Neural progenitor cell (in vitro differentiated cells): ENCODE measurements around the gene PLCB3. TPM values are rescaled to one million over a fixed set of nuclear protein-coding genes. Genes with fewer than 3 reads are reported as not detected.

Source experiments
- DNase-seq: peaks from one replicate; pipeline ENCODE4 v3.0.0-alpha.2; 2016; ENCODE audit warnings: low spot score
- H2AFZ ChIP-seq: fragments of 200-600 bp; sonication (generic); replicated peaks from 2 replicates; pipeline ENCODE4 v1.6.1; 2016; ENCODE audit warnings: antibody characterized with exemption
- H3F3A ChIP-seq: fragments of 200-600 bp; sonication (generic); 2 replicates; pipeline ENCODE4 v1.6.1; 2016; ENCODE audit warnings: antibody characterized with exemption, low read depth
- H3K27ac ChIP-seq: fragments of 200-600 bp; sonication (generic); 2 replicates; pipeline ENCODE4 v1.5.1; 2016; ENCODE audit warnings: mild to moderate bottlenecking
- H3K27me3 ChIP-seq: fragments of 200-600 bp; sonication (generic); 2 replicates; pipeline ENCODE4 v1.6.1; 2016; ENCODE audit warnings: mild to moderate bottlenecking, moderate library complexity
- H3K36me3 ChIP-seq: fragments of 200-600 bp; sonication (generic); 2 replicates; pipeline ENCODE4 v1.5.1; 2016
- H3K4me1 ChIP-seq: fragments of 200-600 bp; sonication (generic); 2 replicates; pipeline ENCODE4 v1.6.1; 2016; ENCODE audit warnings: mixed run types
- H3K4me2 ChIP-seq: fragments of 200-600 bp; sonication (generic); 2 replicates; pipeline ENCODE4 v1.6.1; 2016
- H3K4me3 ChIP-seq: fragments of 200-600 bp; sonication (generic); 2 replicates; pipeline ENCODE4 v1.5.1; 2016
- H3K79me2 ChIP-seq: fragments of 200-600 bp; sonication (generic); 2 replicates; pipeline ENCODE4 v1.6.1; 2016; ENCODE audit warnings: low read depth
- H3K9ac ChIP-seq: fragments of 200-600 bp; sonication (generic); 2 replicates; pipeline ENCODE4 v1.6.1; 2016
- H3K9me3 ChIP-seq: fragments of 200-600 bp; sonication (generic); 2 replicates; pipeline ENCODE4 v1.5.1; 2016; ENCODE audit warnings: low read depth
- H4K20me1 ChIP-seq: fragments of 200-600 bp; sonication (generic); 2 replicates; pipeline ENCODE4 v1.6.1; 2016; ENCODE audit warnings: low read depth
- H3K27ac Mint-ChIP-seq: 3 replicates; pipeline ENCODE4 v1.8.0; 2021; ENCODE audit warnings: mixed read lengths
- H3K27me3 Mint-ChIP-seq: 2 replicates; pipeline ENCODE4 v1.8.0; 2022; ENCODE audit warnings: low read depth, mild to moderate bottlenecking, inconsistent platforms, moderate library complexity, mixed read lengths; ENCODE audit not compliant: insufficient read depth
- H3K36me3 Mint-ChIP-seq: 3 replicates; pipeline ENCODE4 v1.8.0; 2021; ENCODE audit warnings: mixed read lengths
- H3K4me1 Mint-ChIP-seq: 3 replicates; pipeline ENCODE4 v1.8.0; 2021; ENCODE audit warnings: mixed read lengths
- H3K4me3 Mint-ChIP-seq: 3 replicates; pipeline ENCODE4 v1.8.0; 2021; ENCODE audit warnings: mild to moderate bottlenecking, moderate library complexity, mixed read lengths
- H3K9me3 Mint-ChIP-seq: 3 replicates; pipeline ENCODE4 v1.8.0; 2020; ENCODE audit warnings: mixed read lengths
- CTCF ChIP-seq: fragments of 200-600 bp; sonication (generic); IDR thresholded peaks from 2 replicates; pipeline ENCODE4 v1.5.1; 2017; ENCODE audit warnings: antibody characterized with exemption, mild to moderate bottlenecking
- EZH2 ChIP-seq: fragments of 200-600 bp; sonication (generic); IDR thresholded peaks from 2 replicates; pipeline ENCODE4 v1.6.1; 2017; ENCODE audit warnings: antibody characterized with exemption, mild to moderate bottlenecking, moderate library complexity
- EZH2phosphoT487 ChIP-seq: fragments of 200-600 bp; sonication (generic); IDR thresholded peaks from 2 replicates; pipeline ENCODE4 v1.6.1; 2017; ENCODE audit warnings: antibody characterized with exemption
- total RNA-seq: library from RNA; depleted of rRNA; stranded (reverse); fragments of >200 nt; gene quantifications from 2 replicates; pipeline ENCODE4 v1.2.3, GENCODE V29; 2015; ENCODE audit warnings: low replicate concordance

Gene PLCB3
- total RNA-seq, 1 donor from 2014 or later = 15.6 TPM

GRCh38 chr11:64284048-64284961 lies 33.0 kb downstream of the PLCB3 start, which contains the start of gene BAD:
Gene BAD, minus strand, starts transcription at chr11:64284665. Its CDS starts 297 bp downstream, at chr11:64284368.
- Histone ChIP-seq H2AFZ (peak within 1 kb of the TSS; percentile 60), H3K27ac (no peak within 1 kb of the TSS), H3F3A (peaks cover 4% of the 10 kb centered on the region), H3K9ac (peak within 1 kb of the TSS; percentile 36), H3K79me2 (peaks cover 3% of the 10 kb centered on the region), H3K36me3 (no peaks in the 10 kb centered on the region), H3K4me1 (peaks cover 5% of the 10 kb centered on the region), H4K20me1 (no peaks in the 10 kb centered on the region), H3K4me3 (peak within 1 kb of the TSS; percentile 97), H3K4me2 (peak within 1 kb of the TSS; percentile 74), H3K27me3 (peaks cover 9% of the 10 kb centered on the region), H3K9me3 (no peaks in the 10 kb centered on the region)
- Mint-ChIP-seq H3K9me3 (no peaks in the 10 kb centered on the region), H3K4me1 (peaks cover 16% of the 10 kb centered on the region), H3K36me3 (peaks cover 7% of the 10 kb centered on the region), H3K27ac (no peak within 1 kb of the TSS), H3K27me3 (peaks cover 11% of the 10 kb centered on the region), H3K4me3 (peak within 1 kb of the TSS; percentile 91)
- TF ChIP-seq CTCF = no peak
- TF ChIP-seq EZH2 = no peak
- TF ChIP-seq EZH2phosphoT487 = no peak
- DNase-seq = peak; percentile 98

- Mint-ChIP-seq H3K4me1 (peaks cover 16% of the 10 kb centered on the region), H3K36me3 (peaks cover 7% of the 10 kb centered on the region), H3K27me3 (peaks cover 21% of the 10 kb centered on the region), H3K27ac (no peak within 1 kb of the TSS), H3K4me3 (peak within 1 kb of the TSS; percentile 91), H3K9me3 (no peaks in the 10 kb centered on the region)
- Histone ChIP-seq H3K4me2 (peak within 1 kb of the TSS; percentile 74), H3K79me2 (peaks cover 3% of the 10 kb centered on the region), H3K27me3 (peaks cover 18% of the 10 kb centered on the region), H3K4me1 (peaks cover 5% of the 10 kb centered on the region), H3K9me3 (no peaks in the 10 kb centered on the region), H3K36me3 (no peaks in the 10 kb centered on the region), H2AFZ (peak within 1 kb of the TSS; percentile 60), H3K9ac (no peak within 1 kb of the TSS), H3K27ac (no peak within 1 kb of the TSS), H3F3A (peaks cover 4% of the 10 kb centered on the region), H3K4me3 (peak within 1 kb of the TSS; percentile 97), H4K20me1 (peaks cover 6% of the 10 kb centered on the region)
- TF ChIP-seq CTCF (peak; percentile 31), EZH2 (no peak)
- DNase-seq = peak; percentile 93
These were observed 33.9 kb downstream of the PLCB3 start, which contains the start of gene GPR137 for GRCh38 chr11:64284962-64285884. Gene GPR137, plus strand, starts transcription at chr11:64285848. Its CDS starts 677 bp downstream, at chr11:64286525.

DNA sequence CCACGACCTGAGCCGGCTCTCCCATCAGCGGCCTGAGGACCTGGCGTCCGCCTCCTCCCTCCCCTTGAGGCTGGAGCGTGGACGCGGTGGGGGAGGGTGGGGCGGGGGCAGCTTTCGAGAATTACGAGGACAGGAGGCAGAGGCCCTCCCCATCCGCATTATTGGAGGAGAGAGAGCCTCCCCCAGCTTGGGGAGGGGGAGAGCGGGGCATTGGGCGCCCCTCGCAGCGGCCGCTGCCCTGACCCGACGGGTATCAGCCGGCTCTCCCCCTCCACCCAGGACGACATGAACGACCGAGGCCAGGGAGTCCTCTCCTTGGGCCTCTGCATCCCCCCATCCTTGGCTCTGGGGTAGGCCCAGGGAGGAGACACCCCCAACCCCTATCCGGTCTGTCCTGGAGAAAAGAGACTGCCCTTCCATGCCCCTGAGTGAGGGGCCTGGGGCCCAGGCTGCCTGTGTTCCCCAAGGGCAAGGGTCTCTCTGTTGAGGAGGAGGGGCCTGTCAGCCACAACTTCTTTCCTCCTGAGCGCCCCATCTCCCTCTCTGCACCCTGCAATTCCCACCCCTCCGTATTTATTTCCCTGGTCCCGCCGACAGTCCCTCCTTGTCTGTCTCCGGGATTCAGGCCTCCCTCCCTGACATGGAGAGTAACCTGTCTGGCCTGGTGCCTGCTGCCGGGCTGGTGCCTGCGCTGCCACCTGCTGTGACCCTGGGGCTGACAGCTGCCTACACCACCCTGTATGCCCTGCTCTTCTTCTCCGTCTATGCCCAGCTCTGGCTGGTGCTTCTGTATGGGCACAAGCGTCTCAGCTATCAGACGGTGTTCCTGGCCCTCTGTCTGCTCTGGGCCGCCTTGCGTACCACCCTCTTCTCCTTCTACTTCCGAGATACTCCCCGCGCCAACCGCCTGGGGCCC lies 34.8 kb downstream of the PLCB3 start:
- H3K4me3 Mint-ChIP-seq = peak overlapping the region; percentile 87
- TF ChIP-seq EZH2phosphoT487 = no peak
- no peak for TF ChIP-seq EZH2
- no peak for TF ChIP-seq CTCF
- Histone ChIP-seq H3K9me3 (no peaks in the 10 kb centered on the region), H3K27me3 (peaks cover 27% of the 10 kb centered on the region), H3K4me2 (peak overlapping the region; percentile 74), H4K20me1 (peaks cover 15% of the 10 kb centered on the region), H3K27ac (no peak overlapping the region), H3K79me2 (peaks cover 3% of the 10 kb centered on the region), H3K4me3 (peak overlapping the region; percentile 97), H3F3A (peaks cover 4% of the 10 kb centered on the region), H3K4me1 (peaks cover 6% of the 10 kb centered on the region), H2AFZ (no peak overlapping the region), H3K36me3 (no peaks in the 10 kb centered on the region), H3K9ac (no peak overlapping the region)
- H3K4me1 Mint-ChIP-seq = peaks cover 20% of the 10 kb centered on the region
- peaks cover 10% of the 10 kb centered on the region for H3K36me3 Mint-ChIP-seq
- H3K9me3 Mint-ChIP-seq = peaks cover 2% of the 10 kb centered on the region
- H3K27me3 Mint-ChIP-seq = peaks cover 30% of the 10 kb centered on the region
- H3K27ac Mint-ChIP-seq = no peak overlapping the region
- DNase-seq = peak; percentile 39
